Erythroblast (primary cell): Measurements from ENCODE around the gene CHAF1A.

Experiments used
- DNase-seq, 2 experiments: peaks; one replicate each; lab custom pipeline; 2025; lab: John Stamatoyannopoulos, UW
- GATA1 ChIP-seq: IDR thresholded peaks from 2 replicates; pipeline ENCODE4 v1.6.1; 2011; ENCODE audit warnings: low read depth, mild to moderate bottlenecking, control low read depth, low read length, moderate library complexity
- POLR2A ChIP-seq: IDR thresholded peaks from 2 replicates; pipeline ENCODE4 v1.6.1; 2011; ENCODE audit warnings: mild to moderate bottlenecking, low read length

CHAF1A gene

GRCh38 chr19:4449022-4449638, 46.7 kb downstream of the CHAF1A start:
- no peak for TF ChIP-seq GATA1
- no peak for TF ChIP-seq POLR2A

GRCh38 chr19:4449639-4450028, 47.2 kb downstream of the CHAF1A start:
- no peak for DNase-seq
- no peak for TF ChIP-seq GATA1
- TF ChIP-seq POLR2A = no peak

More at GRCh38 chr19:4449022-4449638, 46.7 kb downstream of the CHAF1A start:
- DNase-seq = no peak

DNA sequence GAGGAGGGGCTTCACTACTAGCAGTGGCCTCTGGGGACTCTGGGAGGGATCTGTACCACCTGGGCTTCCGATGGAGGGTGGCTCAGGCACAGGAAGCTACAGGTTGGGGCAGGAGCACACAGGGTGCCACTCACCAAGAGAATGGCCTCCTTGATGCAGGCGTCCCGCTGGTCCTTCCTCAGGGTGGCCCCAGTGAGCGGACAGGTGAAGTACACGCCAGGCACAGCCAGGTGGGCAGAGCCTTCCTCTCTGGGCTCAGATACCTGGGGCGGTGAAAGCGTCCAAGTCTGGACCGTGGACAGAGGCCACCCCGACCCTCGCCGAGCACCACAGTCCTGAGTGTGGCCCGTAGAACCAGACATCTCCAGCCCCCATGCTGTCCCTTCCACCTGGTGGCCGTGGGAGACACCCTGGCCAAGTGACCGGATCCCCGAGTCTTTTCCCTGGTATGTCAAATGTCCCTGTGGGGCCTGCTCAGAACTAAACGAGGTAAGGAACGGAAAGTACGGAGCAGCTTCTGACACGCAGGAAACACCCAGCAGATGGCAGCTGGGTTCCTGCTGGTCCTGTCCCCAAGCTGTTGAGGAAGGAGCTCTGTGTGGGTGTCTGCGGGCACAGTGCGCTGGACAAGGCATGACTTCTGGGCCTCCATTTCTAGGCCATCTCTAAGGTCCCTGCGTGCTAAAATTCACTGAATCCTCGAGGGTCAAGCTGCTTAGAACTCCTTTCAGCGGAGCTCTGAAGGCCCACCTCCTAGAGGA, 50.0 kb downstream of the CHAF1A start:
- TF ChIP-seq POLR2A (no peak), GATA1 (no peak)
- DNase-seq = no peak

- no peak for DNase-seq
- no peak for TF ChIP-seq POLR2A
- no peak for TF ChIP-seq GATA1
Measured at GRCh38 chr19:4453232-4454179, 51.1 kb downstream of the CHAF1A start.

GRCh38 chr19:4454747-4455718, 52.6 kb downstream of the CHAF1A start:
- no peak for TF ChIP-seq GATA1
- peak; percentile 79 for TF ChIP-seq POLR2A
- DNase-seq = peak; percentile 93 to 94

DNA sequence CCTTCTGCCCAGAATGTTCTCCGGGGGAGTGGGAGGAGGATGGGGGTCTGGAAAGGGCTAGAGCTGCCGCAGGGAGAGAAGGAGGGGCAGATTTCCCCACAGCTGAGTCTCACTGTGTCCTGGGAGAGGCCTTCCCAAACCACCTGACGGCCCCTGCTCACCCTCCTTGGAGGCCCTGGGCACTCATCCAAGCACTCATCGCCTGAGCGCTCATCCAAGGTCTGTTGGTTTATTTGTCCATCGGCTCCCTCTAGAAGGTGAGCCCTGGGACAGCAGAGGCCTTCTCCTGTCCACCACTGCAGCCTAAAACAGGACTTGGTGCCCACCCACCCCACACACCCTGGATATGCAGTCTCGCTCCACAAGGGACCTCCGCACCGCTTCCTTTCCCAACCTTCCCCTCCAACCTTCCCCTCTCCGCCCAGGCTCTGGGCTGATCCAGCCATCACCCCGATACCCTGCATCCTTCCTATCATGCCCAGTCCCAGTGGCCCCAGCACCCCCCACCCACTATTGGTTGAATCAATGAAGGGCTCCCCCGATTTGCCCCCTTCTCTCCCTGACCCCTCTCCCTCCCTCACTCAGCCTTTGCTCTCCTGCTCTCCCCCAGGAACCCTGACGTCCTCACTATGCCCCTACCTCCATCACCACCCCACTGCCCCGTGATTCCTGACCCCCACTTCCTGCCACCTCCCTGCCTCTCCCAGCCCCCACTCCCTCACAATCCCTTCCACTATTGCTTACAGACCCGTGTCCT, 53.5 kb downstream of the CHAF1A start:
- no peak for TF ChIP-seq POLR2A
- TF ChIP-seq GATA1 = no peak
- peak; percentile 67 to 78 for DNase-seq

GRCh38 chr19:4456476-4456842, 54.0 kb downstream of the CHAF1A start:
- TF ChIP-seq GATA1 (no peak), POLR2A (no peak)
- DNase-seq = peak; percentile 59 to 69

DNA sequence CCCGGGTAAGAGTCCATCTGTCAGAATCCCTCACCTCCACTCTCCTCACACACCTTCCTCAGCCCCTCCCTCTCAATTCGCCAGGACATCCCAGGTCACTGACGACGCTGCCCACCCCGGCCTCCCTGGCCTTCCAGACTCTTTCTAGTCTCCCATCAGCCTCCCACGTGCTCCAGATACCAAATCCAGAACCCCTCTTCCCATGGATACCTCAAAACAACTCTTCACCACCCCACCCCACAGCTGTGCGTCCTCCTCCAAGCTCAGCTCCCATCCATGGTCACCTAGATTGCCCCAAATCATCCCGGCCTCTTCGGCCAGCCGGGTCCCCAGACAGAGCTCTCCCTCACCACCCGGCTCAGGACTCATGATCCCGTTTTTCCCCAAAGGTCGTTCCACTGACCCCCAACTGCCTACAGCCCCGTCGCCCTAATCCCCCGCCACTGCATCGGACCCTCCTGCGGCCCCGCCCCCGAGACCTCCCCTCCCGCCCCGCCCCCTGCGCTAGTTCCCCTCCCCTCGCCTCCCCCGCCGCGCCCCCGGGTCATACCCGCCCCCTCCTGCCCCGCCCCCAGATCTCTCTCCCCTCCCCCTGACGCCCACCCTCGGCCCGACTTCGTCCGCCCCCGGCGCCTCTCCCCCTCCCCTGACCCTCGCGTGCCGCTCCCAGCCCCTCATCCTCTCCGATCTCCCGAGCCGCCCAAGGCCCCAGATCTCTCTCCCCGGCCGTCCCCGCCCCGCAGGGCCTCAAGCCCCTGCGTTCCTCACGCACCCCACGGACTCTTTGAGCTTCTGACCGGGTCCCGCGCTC, 54.6 kb downstream of the CHAF1A start:
- TF ChIP-seq POLR2A = peak; percentile 44
- TF ChIP-seq GATA1 = no peak
- peak; percentile 80 to 84 for DNase-seq

DNA sequence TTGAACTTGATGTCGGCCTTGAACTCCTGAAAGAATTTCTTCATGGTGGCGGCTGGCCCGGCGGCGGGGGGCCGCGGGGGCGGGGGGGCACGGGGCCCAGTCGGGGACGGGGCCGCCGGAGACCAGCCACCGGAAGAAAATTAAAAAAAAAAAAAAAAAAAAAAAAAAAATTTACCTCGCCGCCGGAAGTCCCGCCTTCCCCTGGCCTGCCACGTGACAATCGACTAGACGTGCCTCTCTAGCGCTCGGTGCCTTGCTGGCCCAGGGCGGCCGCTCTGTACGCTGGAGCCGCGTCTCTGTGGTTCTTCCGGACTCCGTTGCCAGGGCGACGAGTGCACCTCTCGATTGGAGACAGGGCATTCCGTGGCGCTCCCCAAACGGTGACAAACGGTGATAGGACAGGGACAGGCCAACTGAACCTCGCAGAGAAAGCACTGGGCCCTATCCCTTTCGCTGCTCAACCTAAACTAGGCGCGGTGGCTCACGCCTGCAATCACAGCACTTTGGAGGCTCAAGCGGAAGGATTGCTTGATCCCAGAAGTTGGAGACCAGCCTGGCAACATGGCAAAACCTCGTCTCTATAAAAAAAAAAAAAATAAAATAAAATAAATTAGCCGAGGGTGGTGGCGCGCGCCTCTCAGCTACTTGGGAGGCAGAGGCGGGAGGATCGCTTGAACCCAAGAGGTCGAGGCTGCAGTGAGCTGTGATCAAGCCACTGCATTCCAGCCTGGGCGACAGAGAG, 55.4 kb downstream of the CHAF1A start, which contains the start of gene UBXN6:
Gene UBXN6 (minus strand): TSS at position 141 of the 742 bp plus-strand sequence. CDS start 97 bp downstream, at position 44.
- peak; percentile 99 to 100 for DNase-seq
- peak; percentile 21 for TF ChIP-seq POLR2A
- no peak for TF ChIP-seq GATA1

DNA sequence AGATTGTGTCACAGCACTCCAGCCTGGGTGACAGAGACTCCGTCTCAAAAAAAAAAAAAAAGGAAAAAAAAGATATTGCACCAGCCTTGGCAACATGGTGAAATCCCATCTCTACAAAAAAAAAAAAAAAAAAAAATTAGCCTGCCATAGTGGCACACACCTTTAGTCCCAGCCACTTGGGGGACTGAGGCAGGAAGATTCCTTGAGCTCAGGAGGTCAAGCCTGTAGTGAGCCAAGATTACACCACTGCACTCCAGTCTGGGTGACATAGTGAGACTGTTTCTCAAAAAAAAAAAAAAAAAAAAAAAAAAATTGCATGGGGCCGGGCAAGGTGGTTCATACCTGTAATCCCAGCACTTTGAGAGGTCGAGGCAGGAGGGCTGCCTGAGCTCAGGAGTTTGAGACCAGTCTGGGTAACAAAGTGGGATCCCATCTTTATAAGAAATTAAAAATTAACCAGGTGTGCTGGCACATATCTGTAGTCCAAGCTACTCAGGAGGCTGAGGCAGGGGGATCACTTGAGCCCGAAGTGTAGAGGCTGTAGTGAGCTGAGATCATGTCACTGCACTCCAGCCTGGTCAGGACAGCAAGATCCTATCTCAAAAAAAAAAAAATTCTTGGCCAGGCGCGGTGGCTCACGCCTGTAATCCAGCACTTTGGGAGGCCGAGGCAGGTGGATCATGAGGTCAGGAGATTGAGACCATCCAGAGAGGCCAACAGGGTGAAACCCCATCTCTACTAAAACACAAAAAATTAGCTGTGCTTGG, 62.6 kb downstream of the CHAF1A start:
- no peak for TF ChIP-seq POLR2A
- no peak for TF ChIP-seq GATA1
- DNase-seq = no peak
